NCI-H2081 treated with DMSO at 0.1 percent for 48 hours (cell line): Measurements from ENCODE around the gene GALR1.

ENCODE experiments used
- DNase-seq: peaks from one replicate; lab custom pipeline; 2025; lab: John Stamatoyannopoulos, UW

Gene GALR1

GRCh38 chr18:77321823-77322805, 72.5 kb downstream of the GALR1 start:
- DNase-seq = no peak

- DNase-seq = no peak
Observed at GRCh38 chr18:77323640-77324299, 74.1 kb downstream of the GALR1 start.
